Activated CD8-positive, alpha-beta memory T cell treated with anti-CD3 and anti-CD28 coated beads, Interleukin-2, amount 50 U/mL, for 48 hours (primary cell): ENCODE data around the gene AURKAIP1.
"Not testable (repeated sequence)": the region's sequence is repeated elsewhere in the genome, so short reads cannot be mapped to it uniquely, and the experiment has no call there.

Experiments used
- DNase-seq: peaks from one replicate; pipeline ENCODE4 v3.0.0-alpha.2; 2020

AURKAIP1 gene

DNA sequence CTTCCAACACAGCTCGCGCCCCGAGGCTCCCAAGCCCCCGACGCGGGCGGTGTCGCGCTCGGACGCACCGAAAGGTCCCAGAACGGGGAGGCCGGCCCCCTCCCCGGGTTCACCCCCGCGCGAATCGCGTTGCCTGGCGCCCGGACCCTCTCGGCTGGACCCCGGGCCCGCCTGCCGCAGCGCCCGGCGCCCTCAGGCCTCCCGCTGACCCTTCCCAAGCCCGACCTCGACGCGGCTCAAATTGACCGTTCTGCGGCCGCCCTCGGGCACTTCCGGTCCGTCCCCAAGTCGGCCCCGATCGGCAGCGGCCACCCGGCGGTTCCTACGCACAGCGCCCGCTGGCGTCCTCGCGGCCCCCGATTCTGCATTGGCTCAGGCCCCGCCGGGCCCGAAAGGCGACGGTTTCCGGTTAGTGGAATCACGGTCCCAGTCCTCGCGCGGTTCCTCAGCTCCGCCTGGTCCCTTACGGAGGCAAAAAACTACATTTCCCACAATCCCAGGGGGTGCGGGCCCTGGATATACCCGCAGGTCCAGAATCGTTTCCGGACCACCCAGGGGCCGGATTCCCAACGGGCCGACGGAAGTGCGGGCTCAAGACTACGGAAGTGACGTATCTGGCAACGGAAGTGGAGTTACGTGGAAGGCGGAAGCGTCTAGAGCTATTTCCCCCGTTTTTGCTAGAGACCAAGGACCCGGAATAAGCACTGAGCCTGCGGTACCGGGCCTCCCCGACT is at the start of gene AURKAIP1:
AURKAIP1 (minus strand) TSS at position 279 of the 734 bp plus-strand sequence. CDS start 451 bp downstream, outside the sequence.
- DNase-seq: peak; percentile 94

DNA sequence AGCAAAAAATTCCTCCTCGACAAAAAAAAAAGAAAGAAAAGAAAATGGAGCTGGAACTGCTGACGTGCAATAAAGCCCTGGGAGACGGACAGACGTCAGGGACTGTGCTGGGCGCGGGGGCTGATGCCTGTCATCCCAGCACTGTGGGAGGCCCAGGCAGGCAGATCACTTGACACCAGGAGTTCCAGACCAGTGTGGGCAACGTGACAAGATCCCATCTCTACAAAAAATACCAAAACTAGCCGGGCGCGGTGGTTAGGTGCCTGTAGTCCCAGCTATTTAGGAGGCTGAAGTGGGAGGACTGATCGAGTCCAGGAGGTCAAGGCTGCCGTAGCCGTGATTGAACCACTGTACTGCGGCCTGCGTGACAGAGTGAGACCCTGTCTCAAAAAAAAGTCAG is 49.7 kb upstream of the AURKAIP1 start:
- DNase-seq: no peak

DNA sequence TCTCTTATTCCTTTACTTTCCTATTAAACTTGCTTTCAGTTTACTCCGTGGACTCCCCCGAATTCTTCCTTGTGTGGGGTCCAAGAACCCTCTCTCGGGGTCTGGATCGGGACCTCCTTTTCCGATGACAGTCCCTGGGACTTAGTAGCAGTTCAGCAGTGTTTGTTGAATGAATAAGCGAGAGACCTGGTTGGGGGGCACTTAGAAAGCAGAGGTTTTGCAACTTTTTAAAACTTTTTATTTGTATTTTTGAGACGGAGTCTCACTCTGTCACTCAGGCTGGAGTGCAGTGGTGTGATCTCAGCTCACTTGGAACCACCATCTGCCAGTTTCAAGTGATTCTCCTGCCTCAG is 48.2 kb upstream of the AURKAIP1 start:
- no peak for DNase-seq

DNA sequence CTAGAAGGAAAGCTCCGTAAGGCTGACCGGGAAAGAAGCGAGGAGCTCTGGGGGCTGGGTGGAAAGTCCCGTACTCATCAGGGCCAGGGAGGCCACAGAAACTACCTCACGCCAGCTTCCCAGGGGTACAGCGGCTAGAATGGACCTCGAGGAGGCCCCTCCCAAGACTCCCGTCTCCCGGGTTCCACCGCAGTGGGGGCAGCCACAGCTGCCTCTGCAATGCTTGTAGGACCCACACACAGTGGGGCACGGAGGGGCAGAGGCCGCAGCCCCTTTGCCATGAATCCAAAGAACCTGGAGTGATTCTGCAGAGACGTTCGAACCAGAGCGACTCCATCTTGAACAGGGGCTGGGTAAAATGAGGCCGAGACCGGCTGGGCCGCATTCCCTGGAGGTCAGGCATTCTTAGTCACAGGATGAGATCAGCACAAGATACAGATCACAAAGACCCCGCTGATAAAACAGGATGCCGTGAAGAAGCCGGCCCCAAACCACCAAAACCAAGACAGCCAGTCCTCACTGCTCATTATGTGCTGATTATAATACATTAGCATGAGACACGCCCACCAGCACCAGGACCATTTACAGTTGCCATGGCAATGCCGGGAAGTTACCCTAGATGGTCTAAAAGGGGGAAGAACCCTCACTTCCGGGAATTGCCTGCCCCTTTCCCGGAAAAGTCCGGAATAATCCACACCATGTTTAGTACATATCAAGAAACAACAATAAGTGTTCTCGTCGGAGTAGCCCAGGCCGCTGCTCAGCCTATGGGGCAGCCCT is 47.6 kb upstream of the AURKAIP1 start:
- DNase-seq: no peak

DNA sequence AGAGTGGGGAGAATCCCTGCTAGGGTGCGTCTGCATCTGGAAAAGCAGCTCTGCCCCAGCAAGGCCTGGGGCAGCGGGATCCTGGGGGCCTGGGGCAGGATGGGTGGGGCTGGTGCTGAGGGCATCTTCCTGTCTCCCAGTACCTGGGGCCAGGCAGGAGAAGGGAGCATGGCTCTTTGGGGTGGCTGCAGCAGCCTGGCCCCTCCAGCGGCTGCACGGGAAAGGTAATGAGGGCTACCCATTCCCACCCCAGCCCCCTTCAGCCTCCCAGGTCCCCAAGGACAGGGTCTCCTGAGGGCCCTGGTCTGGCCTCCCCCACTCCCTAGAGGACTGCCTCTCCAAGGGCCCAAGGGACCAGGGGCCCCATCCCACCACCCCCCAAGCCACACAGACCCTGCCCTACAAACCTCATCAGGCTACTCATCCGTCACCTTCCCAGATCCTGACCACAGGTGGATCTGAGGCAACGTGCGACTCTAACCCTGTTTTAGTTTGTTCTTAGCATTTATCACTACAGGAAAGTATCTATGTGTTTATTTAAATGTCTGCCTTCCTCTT is 47.0 kb upstream of the AURKAIP1 start:
- DNase-seq: no peak

DNA sequence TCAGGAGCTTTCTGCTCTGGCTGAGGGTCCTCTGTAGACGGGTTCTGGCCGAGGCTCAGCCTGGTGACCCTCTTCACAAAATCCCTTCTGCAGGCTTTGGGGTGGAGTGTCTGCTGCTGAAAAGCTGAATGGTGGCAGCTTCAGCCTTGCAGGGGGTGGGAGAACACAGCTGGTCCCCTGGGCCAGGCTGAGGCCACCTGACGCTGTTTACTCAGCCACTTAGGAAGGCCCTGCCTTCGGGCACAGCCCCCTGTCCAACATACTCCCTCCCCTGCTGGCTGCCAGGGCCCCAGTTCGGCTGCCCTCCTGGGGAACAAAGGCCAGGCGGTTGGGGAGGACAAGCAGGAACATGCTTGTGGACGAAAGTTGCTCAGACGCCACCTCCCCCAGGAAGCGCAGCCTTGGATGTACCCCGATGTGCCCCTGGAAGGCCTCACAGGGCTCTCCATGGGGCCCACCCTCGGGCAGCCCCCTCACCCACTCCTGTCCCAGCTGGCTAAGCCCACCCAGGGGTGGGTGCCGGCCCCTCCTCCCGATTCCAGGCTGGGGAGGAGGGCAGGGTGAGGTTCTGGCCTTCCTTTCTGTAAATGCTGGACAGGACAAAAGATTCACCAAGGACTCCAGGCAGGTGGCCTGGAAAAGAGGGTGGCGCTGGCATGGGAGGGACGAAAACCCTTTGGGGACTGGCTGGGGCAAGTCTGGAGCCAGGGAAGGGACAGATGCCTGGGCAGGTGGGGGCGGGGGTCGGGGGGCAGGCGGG is 46.3 kb upstream of the AURKAIP1 start, which contains the start of gene ANKRD65:
ANKRD65 (minus strand) TSS at position 130 of the 760 bp plus-strand sequence. CDS start 271 bp downstream, outside the sequence.
- DNase-seq: no peak

DNA sequence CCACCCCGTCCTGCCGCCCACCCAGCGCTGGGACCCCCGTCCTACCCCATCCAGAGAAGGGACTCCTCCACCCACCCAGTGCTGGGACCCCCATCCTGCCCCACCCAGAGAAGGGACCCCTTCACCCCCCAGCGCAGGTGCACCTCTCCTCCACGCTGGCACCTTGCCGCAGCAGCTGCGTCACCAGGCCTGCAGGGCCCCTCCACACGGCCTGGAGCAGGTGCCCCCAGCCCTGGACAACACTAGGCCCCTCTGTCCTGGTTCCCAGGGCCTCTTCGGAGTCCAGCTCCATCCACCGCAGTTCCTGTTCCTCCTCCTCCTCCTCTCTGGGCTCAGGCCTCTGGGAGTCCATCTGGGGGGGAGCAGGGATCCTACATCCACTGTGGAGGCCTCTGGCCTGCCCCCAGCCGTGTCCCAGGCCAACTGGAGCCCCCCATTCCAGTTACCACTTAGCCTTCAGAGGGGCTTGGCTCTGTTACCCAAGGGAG is 45.7 kb upstream of the AURKAIP1 start:
- no peak for DNase-seq

DNA sequence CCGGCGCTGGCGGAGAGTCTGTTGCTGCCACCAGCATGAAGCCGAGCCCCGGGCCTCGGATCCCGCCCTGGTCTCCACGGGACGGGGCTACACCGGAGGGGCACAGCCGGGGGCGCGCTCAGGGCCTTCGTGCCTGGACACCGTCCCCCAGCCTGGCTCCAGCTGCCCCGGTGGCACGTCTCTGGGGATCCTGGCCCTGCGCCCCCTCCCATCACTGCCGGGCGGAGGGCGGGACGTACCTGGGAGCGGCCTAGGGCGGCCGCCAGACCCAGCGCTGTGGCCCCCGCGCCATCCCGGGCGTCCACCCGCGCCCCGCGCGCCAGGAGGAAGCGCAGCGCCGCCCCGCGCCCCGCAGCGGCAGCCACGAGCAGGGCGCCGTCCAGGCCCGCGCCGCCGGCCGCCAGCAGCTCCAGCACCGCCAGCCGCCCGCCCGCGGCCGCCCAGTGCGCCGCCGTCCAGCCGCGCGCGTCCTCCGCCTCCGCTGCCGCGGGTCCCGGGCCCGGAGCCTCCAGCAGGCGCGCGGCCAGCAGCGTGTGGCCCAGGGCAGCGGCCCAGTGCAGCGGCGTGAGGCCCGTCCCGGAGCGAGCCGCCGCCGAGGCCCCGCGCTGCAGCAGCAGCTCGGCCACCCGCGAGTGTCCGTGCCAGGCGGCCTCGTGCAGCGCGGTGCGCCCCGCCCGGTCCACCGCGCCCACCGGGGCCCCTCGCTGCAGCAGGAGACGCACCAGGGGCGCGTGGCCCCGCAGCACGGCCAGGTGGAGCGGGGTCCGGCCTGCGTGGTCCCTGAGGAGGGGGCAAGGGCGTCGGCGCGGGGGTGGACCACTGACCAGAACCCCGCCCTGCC is 45.0 kb upstream of the AURKAIP1 start:
- DNase-seq: no peak

DNA sequence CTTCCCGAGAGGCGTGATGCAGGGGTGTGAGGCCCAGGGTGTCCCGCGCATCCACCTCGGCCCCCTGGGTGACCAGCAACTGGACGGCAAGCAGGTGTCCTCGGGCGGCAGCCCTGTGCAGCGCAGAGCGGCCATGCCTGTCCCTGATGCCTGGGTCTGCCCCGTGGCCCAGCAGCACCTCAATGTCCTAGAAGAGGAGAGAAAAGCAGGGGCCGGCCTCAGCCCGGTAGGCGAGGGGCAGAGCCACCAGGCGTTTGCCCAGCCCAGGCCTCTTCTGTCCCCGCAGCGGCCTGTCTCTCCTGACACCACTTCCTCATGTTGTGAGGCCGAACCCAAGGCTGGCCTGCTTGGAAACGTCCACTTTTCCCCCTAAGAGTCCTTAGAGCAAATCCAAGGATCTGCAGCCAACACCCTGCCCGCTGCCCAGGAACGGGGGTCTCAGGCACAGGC is 44.4 kb upstream of the AURKAIP1 start:
- no peak for DNase-seq

DNA sequence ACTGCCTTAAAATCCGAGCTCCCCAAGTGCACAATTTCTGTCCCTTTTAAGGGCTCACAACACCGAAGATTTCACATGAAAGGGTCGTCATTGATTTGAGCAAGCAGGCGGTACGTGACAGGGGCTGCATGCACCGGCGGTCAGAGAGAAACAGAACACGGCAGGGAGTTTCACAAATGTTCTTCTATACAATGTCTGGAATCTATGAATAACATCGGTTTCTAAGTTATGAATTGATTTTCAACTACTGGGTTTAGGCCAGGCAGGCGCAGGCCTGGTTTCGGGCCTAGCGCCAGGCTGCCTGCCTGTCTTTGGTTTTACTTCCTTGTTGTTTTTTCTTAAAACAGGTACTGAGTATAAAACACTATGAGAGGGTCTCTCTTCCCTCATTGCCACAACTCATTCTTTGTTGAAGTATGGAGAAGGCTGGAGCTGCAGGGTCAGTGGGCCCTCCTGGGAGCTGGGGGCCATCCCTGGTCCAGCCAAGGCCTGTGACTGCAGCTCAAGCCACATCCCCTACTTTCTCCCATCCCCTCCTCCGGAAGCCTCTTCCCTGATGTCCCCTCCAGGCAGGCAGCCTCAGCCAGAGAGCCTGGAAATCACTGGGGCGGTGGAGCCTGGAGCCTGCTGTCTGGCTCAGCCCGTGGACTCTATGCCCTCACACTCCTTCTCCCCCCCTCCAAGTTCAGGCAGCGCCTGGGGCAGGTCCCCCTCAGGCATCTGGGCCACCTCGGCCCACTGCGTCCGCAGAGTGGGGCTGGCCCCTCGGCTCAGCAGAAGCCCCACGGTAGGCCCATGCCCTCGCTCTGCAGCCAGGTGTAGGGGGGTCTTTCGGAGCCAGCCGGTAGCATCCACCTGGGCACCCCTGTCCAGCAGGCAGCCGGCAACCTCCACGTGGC is 43.7 kb upstream of the AURKAIP1 start:
- DNase-seq: no peak

DNA sequence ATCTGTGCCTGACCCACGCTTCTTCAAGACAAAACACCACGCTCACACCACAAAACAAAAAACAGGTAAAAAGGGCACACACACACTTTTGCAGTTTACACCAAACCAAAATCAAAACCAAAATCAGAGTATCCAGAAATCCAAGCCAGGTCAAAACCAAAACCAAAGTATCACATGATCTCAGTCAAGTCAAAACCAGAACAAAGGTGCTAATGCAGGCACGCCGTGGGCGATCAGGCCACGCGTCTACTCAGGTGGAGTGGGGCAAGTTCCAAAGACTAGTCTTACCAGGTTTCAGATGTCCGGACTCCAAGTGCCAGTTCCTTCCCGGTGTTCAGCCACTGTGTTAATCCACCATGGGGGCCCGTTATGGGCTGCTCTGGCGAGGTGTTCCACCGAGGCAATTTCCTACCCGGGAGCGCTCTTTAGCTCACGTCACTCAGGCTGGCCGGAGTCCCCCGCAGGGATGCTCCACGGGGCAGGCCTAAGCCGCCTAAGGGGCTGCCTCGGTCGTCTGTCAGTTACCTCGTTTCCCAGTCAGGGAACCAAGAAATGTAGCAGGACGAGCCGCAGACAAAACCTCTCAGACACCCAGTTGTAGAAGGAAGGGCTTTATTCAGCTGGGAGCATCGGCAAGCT is 42.9 kb upstream of the AURKAIP1 start:
- DNase-seq: not testable (repeated sequence)

DNA sequence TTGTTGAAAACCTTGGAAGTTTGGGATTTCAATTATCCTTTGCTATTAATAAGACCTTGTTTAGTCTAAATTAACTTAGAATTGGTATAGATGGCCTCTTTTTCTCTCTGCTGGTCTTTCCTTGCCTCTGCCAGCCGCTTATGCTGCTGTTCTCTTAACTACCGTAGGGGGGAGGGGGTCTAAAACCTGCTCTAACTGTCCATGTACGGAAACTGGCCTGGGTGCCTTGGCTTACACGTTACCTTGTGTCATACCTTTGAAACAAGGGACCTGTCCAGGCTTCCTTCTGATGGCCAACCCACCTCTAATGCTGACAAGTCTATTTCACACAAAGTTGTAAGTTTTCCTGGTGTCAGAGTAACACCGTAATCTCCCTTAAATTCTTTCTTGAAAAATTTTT is 42.4 kb upstream of the AURKAIP1 start:
- DNase-seq: not testable (repeated sequence)

DNA sequence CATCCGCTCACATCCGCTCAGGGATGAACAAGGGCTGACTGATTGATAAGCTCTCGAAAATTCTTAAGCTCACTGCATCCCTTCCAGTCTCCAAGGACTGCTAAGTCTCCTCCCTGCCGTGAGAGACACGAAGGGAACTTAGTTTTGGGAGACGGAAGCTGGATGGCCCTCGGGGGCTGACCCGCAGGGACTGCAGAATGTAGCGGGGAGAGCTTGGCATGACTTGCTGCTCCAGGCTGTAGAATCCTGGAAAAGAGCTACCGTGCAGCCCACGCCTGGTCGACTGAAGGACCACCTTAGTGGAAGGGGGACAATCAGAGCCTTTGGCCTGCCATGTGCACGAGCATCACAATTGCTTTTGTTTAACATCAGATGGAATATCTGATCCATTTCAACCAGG is 40.7 kb upstream of the AURKAIP1 start:
- DNase-seq: no peak

DNA sequence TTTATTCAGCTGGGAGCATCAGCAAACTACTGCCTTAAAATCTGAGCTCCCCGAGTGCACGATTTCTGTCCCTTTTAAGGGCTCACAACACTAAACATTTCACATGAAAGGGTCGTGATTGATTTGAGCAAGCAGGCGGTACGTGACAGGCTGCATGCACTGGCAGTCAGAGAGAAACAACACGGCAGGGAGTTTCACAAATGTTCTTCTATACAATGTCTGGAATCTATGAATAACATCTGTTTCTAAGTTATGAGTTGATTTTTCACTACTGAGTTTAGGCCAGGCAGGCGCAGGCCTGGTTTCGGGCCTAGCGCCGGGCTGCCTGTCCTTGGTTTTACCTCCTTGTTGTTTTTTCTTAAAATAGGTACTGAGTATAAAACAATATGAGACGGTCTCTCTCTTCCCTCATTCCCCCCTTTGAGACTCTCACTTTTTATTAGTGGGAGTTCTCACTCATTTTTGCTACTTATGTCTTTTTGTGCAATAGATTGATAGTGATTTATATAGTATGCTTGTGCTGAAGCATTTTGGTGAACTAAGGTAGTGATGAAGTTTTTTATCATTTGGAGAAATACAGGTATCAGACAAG is 37.4 kb upstream of the AURKAIP1 start:
- peak; percentile 56 for DNase-seq

DNA sequence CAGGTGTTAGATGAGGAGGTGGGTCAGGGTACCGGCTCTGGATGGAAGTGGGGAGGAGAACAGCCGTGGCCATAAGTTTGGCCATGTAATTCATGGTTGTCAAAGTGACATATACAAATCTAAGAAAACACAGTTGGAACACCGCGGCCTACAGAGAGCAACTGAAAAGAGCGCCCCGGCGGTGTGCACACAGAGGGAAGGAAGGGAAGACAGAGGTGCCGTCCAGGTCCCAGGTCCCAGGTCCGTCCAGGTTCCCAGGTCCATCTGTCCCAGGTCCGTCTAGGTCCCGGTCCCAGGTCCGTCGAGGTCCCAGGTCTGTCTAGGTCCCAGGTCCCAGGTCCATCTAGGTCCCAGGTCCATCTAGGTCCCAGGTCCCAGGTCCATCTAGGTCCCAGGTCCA is 36.6 kb upstream of the AURKAIP1 start:
- no peak for DNase-seq

DNA sequence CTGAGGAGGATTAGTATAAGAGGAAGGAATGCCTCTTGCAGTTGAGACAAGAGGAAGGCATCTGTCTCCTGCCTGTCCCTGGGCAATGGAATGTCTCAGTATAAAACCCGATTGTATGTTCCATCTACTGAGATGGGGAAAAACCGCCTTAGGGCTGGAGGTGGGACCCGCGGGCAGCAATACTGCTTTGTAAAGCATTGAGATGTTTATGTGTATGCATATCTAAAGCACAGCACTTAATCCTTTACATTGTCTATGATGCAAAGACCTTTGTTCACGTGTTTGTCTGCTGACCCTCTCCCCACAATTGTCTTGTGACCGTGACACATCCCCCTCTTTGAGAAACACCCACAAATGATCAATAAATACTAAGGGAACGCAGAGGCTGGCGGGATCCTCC is 35.2 kb upstream of the AURKAIP1 start:
- DNase-seq: not testable (repeated sequence)

DNA sequence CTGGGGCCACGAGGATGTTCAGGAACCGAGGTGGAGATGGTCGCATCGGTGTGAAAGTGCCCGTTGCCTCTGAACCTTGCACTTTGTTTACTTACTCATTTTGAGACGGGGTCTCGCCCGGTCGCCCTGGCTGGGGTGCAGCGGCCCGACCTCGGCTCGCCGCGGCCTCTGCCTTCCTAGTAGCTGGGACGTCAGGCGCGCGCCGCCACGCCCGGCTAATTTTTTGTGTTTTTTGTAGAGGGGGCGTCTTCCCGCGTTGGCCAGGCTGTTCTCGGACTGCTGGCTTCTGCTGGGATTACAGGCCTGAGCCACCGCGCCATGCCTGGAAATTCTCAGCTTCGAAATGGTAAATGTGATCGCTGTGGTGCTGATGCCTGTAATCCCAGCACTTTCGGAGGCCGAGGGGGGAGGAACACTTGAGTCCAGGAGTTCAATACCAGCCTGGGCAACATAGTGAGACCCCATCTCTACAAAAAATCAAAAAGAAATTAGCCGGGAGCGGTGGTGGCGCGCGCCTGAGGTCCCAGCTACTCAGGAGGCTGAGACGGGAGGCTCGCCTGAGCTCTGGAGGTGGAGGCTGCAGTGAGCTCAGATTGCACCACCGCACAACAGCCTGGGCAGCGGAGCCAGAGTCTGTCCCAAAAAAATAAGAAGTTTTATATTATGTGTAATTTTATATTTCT is 32.8 kb upstream of the AURKAIP1 start:
- no peak for DNase-seq

DNA sequence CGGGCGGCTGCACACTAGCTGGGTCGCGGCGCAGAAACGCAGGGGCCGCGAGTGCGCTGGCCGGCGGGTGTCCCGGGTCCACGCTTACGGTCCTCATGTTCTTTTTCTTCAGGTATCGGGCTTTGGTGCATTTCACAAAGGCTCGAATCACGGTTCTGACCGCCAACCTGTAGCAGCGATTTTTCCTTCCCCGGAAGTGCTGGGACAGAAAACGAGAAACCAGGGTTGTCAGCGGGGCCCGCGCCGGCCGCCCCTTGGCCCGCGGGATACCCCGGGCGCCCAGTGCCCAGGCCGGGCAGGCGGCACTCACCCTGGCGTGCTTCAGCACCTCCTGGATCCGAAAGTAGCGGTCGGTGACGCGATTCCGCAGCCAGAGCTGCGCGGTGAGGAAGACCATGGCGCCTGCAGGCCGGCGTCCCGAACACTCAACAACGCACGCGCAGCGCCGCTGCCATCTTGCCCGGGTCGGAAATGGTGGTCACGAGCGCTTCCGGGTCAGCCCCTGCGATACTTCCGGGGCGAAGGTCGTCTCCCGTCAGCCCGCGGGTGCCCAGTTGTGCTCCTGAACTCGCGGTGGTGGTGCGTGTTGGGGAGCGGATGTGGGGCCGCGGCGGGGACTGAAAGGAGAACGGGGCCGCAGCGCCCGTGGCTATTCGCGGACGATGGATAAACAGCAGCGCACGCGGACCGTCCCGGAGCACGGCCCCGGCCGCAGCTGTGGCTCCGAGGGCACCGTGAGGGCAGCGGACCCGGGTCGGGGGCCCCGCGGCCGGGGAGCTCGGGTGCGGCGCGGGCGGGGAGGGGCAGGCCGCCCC is 32.0 kb upstream of the AURKAIP1 start, which contains the start of gene MRPL20:
MRPL20 (minus strand) TSS at position 473 of the 815 bp plus-strand sequence; CDS start at position 397, 76 bp downstream.
- DNase-seq: peak; percentile 97
